Thoracic aorta (tissue), 2 donors: ENCODE measurements around the gene PLEKHA5. TPM values are rescaled to one million over a fixed set of nuclear protein-coding genes. Genes with fewer than 3 reads are reported as not detected.

Source experiments
- ATAC-seq: fragments of 150-250 bp; one replicate; pipeline ENCODE4 v1.8.0; 2017; ENCODE audit warnings: low read depth; ENCODE audit not compliant: insufficient number of reproducible peaks, low FRiP score
- DNase-seq: peaks from one replicate; pipeline ENCODE4 v3.0.0-alpha.2; 2020; ENCODE audit warnings: low spot score
- H3K27ac ChIP-seq, 2 donors: fragments of 200-600 bp; sonication (generic); 1 replicate in 1 of 2; 2 replicates in 1 of 2; pipeline ENCODE4 v1.5.1; 2016; ENCODE audit warnings: mild to moderate bottlenecking in 2 of 2, moderate library complexity in 2 of 2
- H3K27me3 ChIP-seq: fragments of 200-600 bp; sonication (generic); replicated peaks from 2 replicates; pipeline ENCODE4 v1.6.0; 2016; ENCODE audit warnings: mild to moderate bottlenecking; ENCODE audit not compliant: insufficient read depth
- H3K36me3 ChIP-seq: fragments of 200-600 bp; sonication (generic); one replicate; pipeline ENCODE4 v1.5.1; 2016
- H3K4me1 ChIP-seq, 2 donors: fragments of 200-600 bp; sonication (generic); 1 replicate in 1 of 2; 2 replicates in 1 of 2; pipeline versions ENCODE4 v1.5.1 to v1.6.0; 2016; ENCODE audit warnings: low read depth in 2 of 2, mild to moderate bottlenecking in 1 of 2; ENCODE audit not compliant: control insufficient read depth in 1 of 2
- H3K4me3 ChIP-seq: fragments of 200-600 bp; sonication (generic); 2 replicates; pipeline ENCODE4 v1.5.1; 2016; ENCODE audit warnings: mild to moderate bottlenecking
- H3K9me3 ChIP-seq: fragments of 200-600 bp; sonication (generic); 2 replicates; pipeline ENCODE4 v1.5.1; 2016
- total RNA-seq, 2 donors: library from RNA; depleted of rRNA; stranded (reverse); fragments of >200 nt; gene quantifications; one replicate each; pipeline versions ENCODE4 v1.1.0 to v1.2.3, GENCODE V29; 2016
- TF ChIP-seq, protein P1 (sequence below): fragments of 200-600 bp; sonication (generic); IDR thresholded peaks from one replicate; pipeline ENCODE4 v1.5.1; 2019; ENCODE audit warnings: antibody characterized with exemption

The PLEKHA5 gene
- total RNA-seq, 2 donors from 2014 or later = 18.4 to 27.7 TPM

DNA sequence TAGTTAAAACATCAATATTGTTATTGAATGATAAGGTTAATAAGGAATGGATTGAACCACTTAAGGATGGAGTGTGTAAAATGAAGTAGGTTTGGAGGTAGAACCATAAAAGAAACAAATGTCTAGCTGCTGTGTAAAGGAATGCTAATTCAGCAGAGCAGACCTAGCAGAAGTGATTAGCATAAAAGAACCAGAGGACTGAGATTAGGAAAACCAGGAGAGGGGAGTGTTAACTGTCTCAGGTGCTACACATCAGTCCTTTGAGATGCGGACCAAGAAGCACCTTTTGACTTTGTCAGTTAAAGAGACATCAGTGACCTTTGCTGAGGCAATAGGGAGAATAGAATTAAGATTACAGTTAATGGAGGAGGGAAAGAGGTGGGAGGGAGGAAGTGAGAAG is 84.5 kb downstream of the PLEKHA5 start:
- Histone ChIP-seq H3K4me3 (no peak overlapping the region), H3K27me3 (no peaks in the 10 kb centered on the region), H3K36me3 (no peaks in the 10 kb centered on the region), H3K4me1 (peaks cover 0 to 8% of the 10 kb centered on the region in 2 donors), H3K27ac (no peak overlapping the region), H3K9me3 (no peaks in the 10 kb centered on the region)
- TF ChIP-seq, protein P1, sequence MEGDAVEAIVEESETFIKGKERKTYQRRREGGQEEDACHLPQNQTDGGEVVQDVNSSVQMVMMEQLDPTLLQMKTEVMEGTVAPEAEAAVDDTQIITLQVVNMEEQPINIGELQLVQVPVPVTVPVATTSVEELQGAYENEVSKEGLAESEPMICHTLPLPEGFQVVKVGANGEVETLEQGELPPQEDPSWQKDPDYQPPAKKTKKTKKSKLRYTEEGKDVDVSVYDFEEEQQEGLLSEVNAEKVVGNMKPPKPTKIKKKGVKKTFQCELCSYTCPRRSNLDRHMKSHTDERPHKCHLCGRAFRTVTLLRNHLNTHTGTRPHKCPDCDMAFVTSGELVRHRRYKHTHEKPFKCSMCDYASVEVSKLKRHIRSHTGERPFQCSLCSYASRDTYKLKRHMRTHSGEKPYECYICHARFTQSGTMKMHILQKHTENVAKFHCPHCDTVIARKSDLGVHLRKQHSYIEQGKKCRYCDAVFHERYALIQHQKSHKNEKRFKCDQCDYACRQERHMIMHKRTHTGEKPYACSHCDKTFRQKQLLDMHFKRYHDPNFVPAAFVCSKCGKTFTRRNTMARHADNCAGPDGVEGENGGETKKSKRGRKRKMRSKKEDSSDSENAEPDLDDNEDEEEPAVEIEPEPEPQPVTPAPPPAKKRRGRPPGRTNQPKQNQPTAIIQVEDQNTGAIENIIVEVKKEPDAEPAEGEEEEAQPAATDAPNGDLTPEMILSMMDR = no peak
- ATAC-seq = no peak
- no peak for DNase-seq

DNA sequence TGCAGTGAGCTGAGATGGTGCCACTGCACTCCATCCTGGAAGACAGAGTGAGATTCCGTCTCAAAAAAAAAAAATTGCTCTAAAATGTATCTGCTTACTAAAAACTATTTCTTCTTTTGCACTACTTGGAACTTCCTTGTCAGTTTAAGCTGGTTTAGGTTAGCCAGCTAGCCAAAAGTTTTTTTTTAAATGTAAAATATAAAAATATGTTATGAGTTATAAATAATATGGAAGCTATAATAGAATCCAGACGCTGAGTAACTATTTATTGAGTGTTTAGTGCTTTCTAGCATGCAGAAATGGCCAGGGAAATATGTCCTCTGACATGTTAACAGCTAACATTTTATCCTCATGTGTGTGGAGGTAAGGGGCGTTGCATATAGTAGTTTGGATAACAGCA is 85.6 kb downstream of the PLEKHA5 start:
- H3K4me1 ChIP-seq = peaks cover 0 to 8% of the 10 kb centered on the region in 2 donors

DNA sequence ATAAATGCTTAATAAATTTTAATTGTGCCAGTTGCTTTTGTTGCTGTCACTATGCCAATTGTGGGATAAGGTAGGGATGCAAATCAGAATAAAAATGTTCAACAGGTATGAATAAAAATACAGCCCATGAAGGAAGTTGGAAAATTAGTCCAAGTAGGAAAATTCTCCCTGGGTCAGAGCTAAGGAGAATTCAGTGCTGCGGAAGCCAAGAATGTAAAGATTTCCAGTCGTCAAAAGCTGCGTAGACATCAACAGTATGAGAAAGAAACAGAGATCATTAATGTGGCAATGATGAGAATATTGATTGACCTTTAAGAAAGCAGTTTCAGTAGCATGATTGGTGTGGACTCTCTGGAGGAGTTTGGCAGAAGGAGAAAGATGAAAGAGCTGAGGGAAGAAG is 87.9 kb downstream of the PLEKHA5 start:
- Histone ChIP-seq H3K4me1 (peaks cover 2 to 16% of the 10 kb centered on the region in 2 donors), H3K27ac (no peak overlapping the region), H3K4me3 (no peak overlapping the region), H3K9me3 (no peaks in the 10 kb centered on the region), H3K36me3 (no peaks in the 10 kb centered on the region), H3K27me3 (no peaks in the 10 kb centered on the region)
- TF ChIP-seq, protein P1 = no peak
- no peak for DNase-seq
- ATAC-seq = no peak

More for the DNA sequence above, 85.6 kb downstream of the PLEKHA5 start:
- H3K27ac ChIP-seq = no peak overlapping the region
- H3K27me3 ChIP-seq = no peaks in the 10 kb centered on the region
- ATAC-seq (no peak), DNase-seq (no peak)
- no peak overlapping the region for H3K4me3 ChIP-seq
- no peaks in the 10 kb centered on the region for H3K36me3 ChIP-seq
- H3K9me3 ChIP-seq = no peaks in the 10 kb centered on the region
- TF ChIP-seq, protein P1 = no peak

DNA sequence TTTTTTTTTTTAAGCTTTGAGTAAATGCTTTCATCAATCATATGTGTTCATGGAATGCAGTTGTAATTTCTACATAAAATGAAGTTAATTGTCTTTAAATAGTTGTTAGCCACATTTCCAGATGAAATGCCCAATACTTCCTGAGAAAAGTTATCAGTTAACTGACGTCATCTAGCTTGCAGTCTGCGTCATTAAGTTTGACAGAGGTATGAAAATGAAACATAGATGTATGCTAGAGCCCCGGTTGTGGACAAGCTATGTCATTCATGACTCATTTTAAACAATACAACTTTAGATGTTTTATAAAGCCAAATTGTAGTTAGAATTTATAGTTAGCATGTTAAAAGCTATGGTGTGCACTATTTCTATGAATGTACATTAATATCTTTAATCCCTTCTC is 90.7 kb downstream of the PLEKHA5 start:
- H3K4me3 ChIP-seq = no peak overlapping the region
- no peak overlapping the region for H3K27ac ChIP-seq
- no peaks in the 10 kb centered on the region for H3K9me3 ChIP-seq
- H3K36me3 ChIP-seq = no peaks in the 10 kb centered on the region
- TF ChIP-seq, protein P1 = no peak
- no peaks in the 10 kb centered on the region for H3K27me3 ChIP-seq
- peaks cover 21 to 31% of the 10 kb centered on the region in 2 donors for H3K4me1 ChIP-seq
- DNase-seq = no peak
- ATAC-seq = no peak

DNA sequence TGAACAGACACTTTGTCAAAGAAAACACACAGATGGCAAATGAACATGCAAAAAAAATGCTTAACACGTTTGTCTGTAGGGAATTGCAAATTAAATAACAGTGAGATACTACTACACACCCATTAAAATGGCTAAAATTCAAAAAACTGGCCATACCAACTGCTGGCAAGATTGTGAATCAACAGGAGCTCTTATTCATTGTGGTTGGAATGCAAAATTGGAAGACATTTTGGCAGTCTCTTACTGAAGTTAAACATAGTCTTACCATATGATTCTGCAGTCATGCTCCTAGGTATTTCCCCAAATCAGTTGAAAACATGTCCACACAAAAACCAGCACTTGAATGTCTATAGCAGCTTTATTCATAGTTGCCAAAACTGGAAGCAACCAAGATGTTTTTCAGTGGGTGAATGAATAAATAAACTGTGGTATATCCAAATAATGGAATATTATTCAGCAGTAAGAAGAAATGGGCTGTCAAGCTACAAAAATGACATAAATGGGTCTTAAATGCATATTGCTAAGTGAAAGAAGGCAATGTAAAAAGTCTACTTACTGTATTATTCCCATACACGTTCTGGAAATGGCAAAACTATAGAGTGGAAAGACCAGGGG is 91.4 kb downstream of the PLEKHA5 start:
- Histone ChIP-seq H3K9me3 (no peaks in the 10 kb centered on the region), H3K4me1 (peaks cover 21 to 31% of the 10 kb centered on the region in 2 donors), H3K27ac (no peak overlapping the region), H3K4me3 (no peak overlapping the region), H3K27me3 (no peaks in the 10 kb centered on the region), H3K36me3 (no peaks in the 10 kb centered on the region)
- DNase-seq (no peak), ATAC-seq (no peak)
- TF ChIP-seq, protein P1 = no peak
